DND-41 (cell line): Measurements from ENCODE around the gene TK2.
A peak's percentile ranks its signal among the peaks of the same experiment; 100 is the strongest.

Source experiments
- ATAC-seq: fragments of 200-7000 bp; cut with Tn5 transposase; 3 replicates; pipeline ENCODE4 v1.9.1; 2021; ENCODE audit warnings: low read depth; ENCODE audit not compliant: insufficient read depth
- DNase-seq: peaks from one replicate; pipeline ENCODE4 v3.0.0-alpha.2; 2020
- H2AFZ ChIP-seq: 2 replicates; pipeline ENCODE4 v1.6.0; 2012; ENCODE audit warnings: low read depth, low read length
- H3K27ac ChIP-seq: 2 replicates; pipeline ENCODE4 v1.5.1; 2012; ENCODE audit warnings: low read length, inconsistent platforms
- H3K27me3 ChIP-seq: fragments of 200-600 bp; sonication (generic); 2 replicates; pipeline ENCODE4 v1.6.0; 2012; ENCODE audit warnings: low read length, mild to moderate bottlenecking, inconsistent platforms; ENCODE audit not compliant: insufficient read depth, poor library complexity
- H3K36me3 ChIP-seq: 2 replicates; pipeline ENCODE4 v1.5.1; 2012; ENCODE audit warnings: low read length, inconsistent platforms; ENCODE audit not compliant: insufficient read depth
- H3K4me1 ChIP-seq: 2 replicates; pipeline ENCODE4 v1.5.1; 2012; ENCODE audit warnings: mild to moderate bottlenecking, low read length; ENCODE audit not compliant: insufficient read depth
- H3K4me2 ChIP-seq: 2 replicates; pipeline ENCODE4 v1.6.0; 2012; ENCODE audit warnings: mild to moderate bottlenecking, moderate library complexity, low read length, inconsistent platforms; ENCODE audit not compliant: insufficient read depth
- H3K4me3 ChIP-seq, 2 experiments: fragments of 200-600 bp in 1 of 2; shearing (Covaris generic) in 1 of 2; 2 replicates each; pipeline ENCODE4 v1.5.1; 2012 to 2016; ENCODE audit warnings: inconsistent platforms in 2 of 2, low read length in 2 of 2, mild to moderate bottlenecking in 2 of 2, low read depth in 1 of 2, moderate library complexity in 1 of 2
- H3K79me2 ChIP-seq: 2 replicates; pipeline ENCODE4 v1.6.0; 2012; ENCODE audit warnings: low read length, inconsistent platforms; ENCODE audit not compliant: insufficient read depth
- H3K9ac ChIP-seq: 2 replicates; pipeline ENCODE4 v1.6.0; 2012; ENCODE audit warnings: low read depth, mild to moderate bottlenecking, inconsistent platforms, low read length, moderate library complexity
- H3K9me3 ChIP-seq: 2 replicates; pipeline ENCODE4 v1.5.1; 2012; ENCODE audit warnings: low read length, moderate library complexity, mild to moderate bottlenecking, inconsistent platforms; ENCODE audit not compliant: insufficient read depth, severe bottlenecking
- H4K20me1 ChIP-seq: 2 replicates; pipeline ENCODE4 v1.6.0; 2012; ENCODE audit warnings: low read length; ENCODE audit not compliant: insufficient read depth
- EZH2 ChIP-seq: IDR thresholded peaks from 3 replicates; pipeline ENCODE4 v1.6.1; 2012; ENCODE audit warnings: borderline replicate concordance, low read depth, mild to moderate bottlenecking, moderate library complexity, low read length, inconsistent platforms; ENCODE audit not compliant: severe bottlenecking
- TF ChIP-seq, protein P1 (sequence below): IDR thresholded peaks from 2 replicates; pipeline ENCODE4 v1.5.1; 2012; ENCODE audit warnings: borderline replicate concordance, low read length, moderate library complexity, mild to moderate bottlenecking; ENCODE audit not compliant: poor library complexity, severe bottlenecking; ENCODE audit errors: extremely low read depth

TK2 gene

GRCh38 chr16:66574531-66574930 is 24.6 kb upstream of the TK2 start:
- H3K79me2 ChIP-seq, result no peaks in the 10 kb centered on the region
- DNase-seq (no peak), ATAC-seq (no peak)
- H4K20me1 ChIP-seq, result no peaks in the 10 kb centered on the region
- H3K27me3 ChIP-seq, result no peaks in the 10 kb centered on the region
- no peaks in the 10 kb centered on the region for H3K4me1 ChIP-seq
- no peak overlapping the region for H2AFZ ChIP-seq
- no peak overlapping the region for H3K4me2 ChIP-seq
- H3K9ac ChIP-seq, result no peak overlapping the region
- no peaks in the 10 kb centered on the region for H3K9me3 ChIP-seq
- no peak overlapping the region for H3K4me3 ChIP-seq
- no peak overlapping the region for H3K27ac ChIP-seq
- peaks cover 10% of the 10 kb centered on the region for H3K36me3 ChIP-seq
- TF ChIP-seq EZH2, result no peak
- TF ChIP-seq, protein P1, sequence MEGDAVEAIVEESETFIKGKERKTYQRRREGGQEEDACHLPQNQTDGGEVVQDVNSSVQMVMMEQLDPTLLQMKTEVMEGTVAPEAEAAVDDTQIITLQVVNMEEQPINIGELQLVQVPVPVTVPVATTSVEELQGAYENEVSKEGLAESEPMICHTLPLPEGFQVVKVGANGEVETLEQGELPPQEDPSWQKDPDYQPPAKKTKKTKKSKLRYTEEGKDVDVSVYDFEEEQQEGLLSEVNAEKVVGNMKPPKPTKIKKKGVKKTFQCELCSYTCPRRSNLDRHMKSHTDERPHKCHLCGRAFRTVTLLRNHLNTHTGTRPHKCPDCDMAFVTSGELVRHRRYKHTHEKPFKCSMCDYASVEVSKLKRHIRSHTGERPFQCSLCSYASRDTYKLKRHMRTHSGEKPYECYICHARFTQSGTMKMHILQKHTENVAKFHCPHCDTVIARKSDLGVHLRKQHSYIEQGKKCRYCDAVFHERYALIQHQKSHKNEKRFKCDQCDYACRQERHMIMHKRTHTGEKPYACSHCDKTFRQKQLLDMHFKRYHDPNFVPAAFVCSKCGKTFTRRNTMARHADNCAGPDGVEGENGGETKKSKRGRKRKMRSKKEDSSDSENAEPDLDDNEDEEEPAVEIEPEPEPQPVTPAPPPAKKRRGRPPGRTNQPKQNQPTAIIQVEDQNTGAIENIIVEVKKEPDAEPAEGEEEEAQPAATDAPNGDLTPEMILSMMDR, result no peak

GRCh38 chr16:66574081-66574480 is 24.2 kb upstream of the TK2 start:
- Histone ChIP-seq H3K36me3 (peaks cover 10% of the 10 kb centered on the region), H3K9me3 (no peaks in the 10 kb centered on the region), H3K79me2 (no peaks in the 10 kb centered on the region), H3K9ac (no peak overlapping the region), H3K4me2 (no peak overlapping the region), H2AFZ (no peak overlapping the region), H3K4me1 (no peaks in the 10 kb centered on the region), H3K27ac (no peak overlapping the region), H4K20me1 (no peaks in the 10 kb centered on the region), H3K27me3 (no peaks in the 10 kb centered on the region), H3K4me3 (no peak overlapping the region)
- DNase-seq, result no peak
- TF ChIP-seq EZH2, result no peak
- TF ChIP-seq, protein P1, result no peak
- no peak for ATAC-seq

GRCh38 chr16:66572356-66572755 is 22.4 kb upstream of the TK2 start:
- Histone ChIP-seq H2AFZ (no peak overlapping the region), H3K4me2 (no peak overlapping the region), H3K4me1 (no peaks in the 10 kb centered on the region), H3K4me3 (no peak overlapping the region), H3K9ac (no peak overlapping the region), H3K79me2 (no peaks in the 10 kb centered on the region), H3K9me3 (no peaks in the 10 kb centered on the region), H3K27me3 (no peaks in the 10 kb centered on the region), H4K20me1 (no peaks in the 10 kb centered on the region; the same call in 1 of the 2 replicates), H3K27ac (no peak overlapping the region), H3K36me3 (peaks cover 11% of the 10 kb centered on the region)
- DNase-seq, result no peak
- TF ChIP-seq EZH2, result no peak
- TF ChIP-seq, protein P1, result no peak
- peak; percentile 32; the same call in 2 of the 3 replicates for ATAC-seq
